Activated T-helper 2 cell treated with anti-CD3 and anti-CD28 coated beads, Interferon-gamma antibody, Interleukin-2, Interleukin-4, amounts not matched to agents 10 μg/mL and 5 μg/mL and 100 μg/mL, durations not matched to agents 14 hours and 24 hours and 36 hours (primary cell): ENCODE measurements around the gene RTTN. TPM values are rescaled to one million over a fixed set of nuclear protein-coding genes. Genes with fewer than 3 reads are reported as not detected.
A peak's percentile ranks its signal among the peaks of the same experiment; 100 is the strongest.
"Not testable (repeated sequence)": the region's sequence is repeated elsewhere in the genome, so short reads cannot be mapped to it uniquely, and the experiment has no call there.

ENCODE experiments used
- DNase-seq: peaks from one replicate; pipeline ENCODE4 v3.0.0; 2021; ENCODE audit warnings: low spot score
- H3K27ac Mint-ChIP-seq: one replicate; pipeline ENCODE4 v1.8.0; 2021; ENCODE audit warnings: mixed read lengths
- H3K27me3 Mint-ChIP-seq: one replicate; pipeline ENCODE4 v1.8.0; 2021; ENCODE audit warnings: low read depth, mixed read lengths
- H3K36me3 Mint-ChIP-seq: one replicate; pipeline ENCODE4 v1.8.0; 2021; ENCODE audit warnings: low read depth, mixed read lengths
- H3K4me1 Mint-ChIP-seq: one replicate; pipeline ENCODE4 v1.8.0; 2021; ENCODE audit warnings: low read depth, mixed read lengths
- H3K4me3 Mint-ChIP-seq: one replicate; pipeline ENCODE4 v1.8.0; 2021; ENCODE audit warnings: low read depth, mild to moderate bottlenecking, moderate library complexity, mixed read lengths
- H3K9me3 Mint-ChIP-seq: one replicate; pipeline ENCODE4 v1.8.0; 2021; ENCODE audit warnings: mixed read lengths
- intact Hi-C: fragments of 100-400 bp; cut with micrococcal nuclease; formaldehyde crosslinking; loops from one replicate; pipeline ENCODE4 v1.15.1; 2023
- total RNA-seq: library from RNA; stranded (reverse); gene quantifications from 2 replicates; pipeline ENCODE4 v1.2.3, GENCODE V29; 2022

The RTTN gene
- total RNA-seq = 21.0 and 25.2 TPM in 2 replicates

GRCh38 chr18:70205421-70206397, at the start of gene RTTN:
Gene RTTN (minus strand): TSS chr18:70205687. CDS start chr18:70205658, 29 bp downstream.
- intact Hi-C loops = loop anchor here (1.0 to 5.0 kb wide), 5 partner anchors 11 to 1490 kb away; partner anchors contain the start of genes SOCS6 and TMX3
- H3K4me1 Mint-ChIP-seq = peaks cover 22% of the 10 kb centered on the region
- DNase-seq = peak; percentile 91
- peaks cover 10% of the 10 kb centered on the region for H3K36me3 Mint-ChIP-seq
- peaks cover 15% of the 10 kb centered on the region for H3K27me3 Mint-ChIP-seq
- H3K27ac Mint-ChIP-seq = peak within 1 kb of the TSS; percentile 98
- H3K9me3 Mint-ChIP-seq = no peaks in the 10 kb centered on the region
- peak within 1 kb of the TSS; percentile 93 for H3K4me3 Mint-ChIP-seq

DNA sequence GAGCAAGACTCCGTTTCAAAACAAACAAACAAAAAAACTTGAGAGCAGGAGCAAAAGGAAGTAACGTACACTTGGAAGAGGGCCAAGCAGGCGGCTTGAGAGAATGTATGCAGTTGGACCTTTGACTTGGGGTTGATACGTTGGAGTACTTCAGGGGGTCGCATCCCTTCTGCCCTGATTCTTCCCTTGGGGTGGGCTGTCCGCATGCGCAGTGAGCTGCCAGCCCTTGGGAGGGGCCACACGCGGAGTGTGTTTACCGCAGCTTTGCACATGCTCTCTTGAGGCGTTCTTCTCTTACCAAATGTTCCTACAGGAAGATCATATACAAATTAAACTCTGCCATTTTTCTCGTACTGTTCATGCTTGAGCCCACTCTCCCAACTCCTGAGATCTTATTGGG, 45.3 kb upstream of the RTTN start:
- H3K4me1 Mint-ChIP-seq = no peaks in the 10 kb centered on the region
- no peak overlapping the region for H3K4me3 Mint-ChIP-seq
- peaks cover 2% of the 10 kb centered on the region for H3K27me3 Mint-ChIP-seq
- no peak overlapping the region for H3K27ac Mint-ChIP-seq
- intact Hi-C loops = no loop called here
- H3K9me3 Mint-ChIP-seq = no peaks in the 10 kb centered on the region
- no peak for DNase-seq
- H3K36me3 Mint-ChIP-seq = no peaks in the 10 kb centered on the region

GRCh38 chr18:70249861-70250260, 44.4 kb upstream of the RTTN start:
- H3K27me3 Mint-ChIP-seq, H3K9me3 Mint-ChIP-seq, H3K27ac Mint-ChIP-seq, H3K4me1 Mint-ChIP-seq, DNase-seq, intact Hi-C loops, H3K4me3 Mint-ChIP-seq, H3K36me3 Mint-ChIP-seq: not testable (repeated sequence)

DNA sequence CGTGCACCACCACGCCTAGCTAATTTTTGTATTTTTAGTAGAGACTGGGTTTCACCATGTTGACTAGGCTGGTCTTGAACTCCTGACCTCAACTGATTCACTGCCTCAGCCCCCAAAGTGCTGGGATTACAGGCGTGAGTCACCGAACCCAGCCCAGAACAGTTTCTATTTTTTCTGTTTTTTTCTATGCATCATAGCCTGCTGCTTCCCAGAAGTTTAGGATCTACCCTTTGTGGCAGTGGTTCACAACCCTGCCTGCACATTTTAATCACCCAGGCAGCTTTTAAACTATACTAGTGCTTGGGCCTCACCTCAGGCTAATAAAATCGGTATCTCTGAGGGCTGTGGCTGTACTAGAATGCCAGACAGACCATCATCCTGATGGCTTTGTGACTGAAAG, 43.6 kb upstream of the RTTN start:
- H3K36me3 Mint-ChIP-seq = no peaks in the 10 kb centered on the region
- peaks cover 2% of the 10 kb centered on the region for H3K27me3 Mint-ChIP-seq
- H3K9me3 Mint-ChIP-seq = no peaks in the 10 kb centered on the region
- no peak for DNase-seq
- H3K27ac Mint-ChIP-seq = no peak overlapping the region
- no peaks in the 10 kb centered on the region for H3K4me1 Mint-ChIP-seq
- intact Hi-C loops = no loop called here
- no peak overlapping the region for H3K4me3 Mint-ChIP-seq

DNA sequence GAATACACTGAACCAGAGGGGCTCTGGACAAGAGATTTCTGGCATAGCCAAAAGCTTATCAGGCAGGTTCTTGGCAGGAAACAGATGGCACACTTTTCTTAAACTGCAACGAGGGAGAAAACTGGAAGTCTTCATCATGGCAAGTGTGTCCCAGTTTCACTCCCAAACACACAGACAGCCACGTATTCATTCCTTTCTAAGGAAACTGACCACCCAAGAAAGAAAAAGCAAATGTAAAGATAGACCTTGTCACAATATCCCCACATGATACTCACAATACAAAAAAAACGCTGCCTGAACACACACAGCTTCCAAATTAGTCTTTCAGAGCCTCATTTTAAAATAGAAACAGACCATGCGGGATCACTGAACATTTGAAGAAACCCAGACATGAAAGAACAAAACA, 40.6 kb upstream of the RTTN start:
- DNase-seq = no peak
- no peaks in the 10 kb centered on the region for H3K36me3 Mint-ChIP-seq
- no peaks in the 10 kb centered on the region for H3K9me3 Mint-ChIP-seq
- no peaks in the 10 kb centered on the region for H3K4me1 Mint-ChIP-seq
- no peaks in the 10 kb centered on the region for H3K27me3 Mint-ChIP-seq
- no peak overlapping the region for H3K4me3 Mint-ChIP-seq
- H3K27ac Mint-ChIP-seq = no peak overlapping the region
- intact Hi-C loops = no loop called here

DNA sequence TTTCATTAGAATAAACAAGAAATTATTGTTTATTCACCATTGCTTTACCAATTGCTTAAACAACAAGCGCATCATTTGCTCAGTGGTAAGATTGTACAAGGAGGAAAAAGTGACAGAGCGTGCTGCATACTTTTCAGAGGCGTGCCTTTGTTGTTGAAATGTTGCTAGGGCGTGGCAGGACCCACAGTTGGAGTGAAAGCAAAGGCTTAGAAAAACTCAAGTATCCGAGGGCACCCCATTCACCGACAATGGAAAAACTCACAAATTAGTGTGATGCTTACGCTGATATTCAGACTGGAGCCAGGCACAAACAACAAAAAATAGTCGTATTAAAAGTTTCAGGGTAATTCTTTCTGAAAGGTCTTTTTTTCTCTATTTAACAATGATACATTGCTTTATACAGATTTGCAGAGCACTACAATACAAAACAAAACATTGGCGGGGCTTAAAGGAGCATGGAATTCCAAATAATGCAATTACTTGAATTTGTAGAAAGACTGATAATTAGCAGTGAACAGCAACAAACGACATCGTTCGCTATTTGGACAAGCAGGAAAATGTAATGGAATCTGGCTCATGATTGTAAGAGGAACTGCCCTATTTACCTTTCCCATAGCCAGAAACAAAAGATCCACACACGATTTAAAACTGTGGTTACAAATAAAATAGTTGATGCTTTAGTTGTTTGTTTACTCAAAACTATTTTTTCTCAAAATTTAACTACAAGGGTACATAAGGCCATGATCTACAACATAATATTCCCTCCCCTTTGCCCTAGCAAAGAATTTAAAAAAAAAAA, 37.8 kb upstream of the RTTN start:
- DNase-seq = no peak
- H3K27me3 Mint-ChIP-seq = no peaks in the 10 kb centered on the region
- no peak overlapping the region for H3K27ac Mint-ChIP-seq
- intact Hi-C loops = no loop called here
- no peaks in the 10 kb centered on the region for H3K4me1 Mint-ChIP-seq
- no peaks in the 10 kb centered on the region for H3K9me3 Mint-ChIP-seq
- no peak overlapping the region for H3K4me3 Mint-ChIP-seq
- H3K36me3 Mint-ChIP-seq = no peaks in the 10 kb centered on the region

- H3K4me1 Mint-ChIP-seq, H3K27me3 Mint-ChIP-seq, intact Hi-C loops, H3K9me3 Mint-ChIP-seq, DNase-seq, H3K36me3 Mint-ChIP-seq, H3K27ac Mint-ChIP-seq, H3K4me3 Mint-ChIP-seq: not testable (repeated sequence)
Observed at GRCh38 chr18:70236921-70237320, 31.4 kb upstream of the RTTN start.

GRCh38 chr18:70235478-70235877, 30.0 kb upstream of the RTTN start:
- Mint-ChIP-seq H3K4me3 (no peak overlapping the region), H3K27me3 (peaks cover 3% of the 10 kb centered on the region)
- intact Hi-C loops = no loop called here

GRCh38 chr18:70234667-70235459, 29.4 kb upstream of the RTTN start:
- DNase-seq = no peak
- Mint-ChIP-seq H3K9me3 (no peaks in the 10 kb centered on the region), H3K4me1 (no peaks in the 10 kb centered on the region), H3K27ac (no peak overlapping the region), H3K27me3 (peaks cover 3% of the 10 kb centered on the region), H3K4me3 (no peak overlapping the region), H3K36me3 (no peaks in the 10 kb centered on the region)
- intact Hi-C loops = no loop called here

More at GRCh38 chr18:70235478-70235877, 30.0 kb upstream of the RTTN start:
- no peak for DNase-seq
- Mint-ChIP-seq H3K4me1 (no peaks in the 10 kb centered on the region), H3K27ac (no peak overlapping the region), H3K36me3 (no peaks in the 10 kb centered on the region), H3K9me3 (no peaks in the 10 kb centered on the region)

GRCh38 chr18:70233974-70234373, 28.5 kb upstream of the RTTN start:
- no peak for DNase-seq
- no peak overlapping the region for H3K4me3 Mint-ChIP-seq
- intact Hi-C loops = no loop called here
- no peaks in the 10 kb centered on the region for H3K36me3 Mint-ChIP-seq
- peaks cover under 1% of the 10 kb centered on the region for H3K9me3 Mint-ChIP-seq
- no peak overlapping the region for H3K27ac Mint-ChIP-seq
- H3K4me1 Mint-ChIP-seq = no peaks in the 10 kb centered on the region
- H3K27me3 Mint-ChIP-seq = peaks cover 3% of the 10 kb centered on the region

DNA sequence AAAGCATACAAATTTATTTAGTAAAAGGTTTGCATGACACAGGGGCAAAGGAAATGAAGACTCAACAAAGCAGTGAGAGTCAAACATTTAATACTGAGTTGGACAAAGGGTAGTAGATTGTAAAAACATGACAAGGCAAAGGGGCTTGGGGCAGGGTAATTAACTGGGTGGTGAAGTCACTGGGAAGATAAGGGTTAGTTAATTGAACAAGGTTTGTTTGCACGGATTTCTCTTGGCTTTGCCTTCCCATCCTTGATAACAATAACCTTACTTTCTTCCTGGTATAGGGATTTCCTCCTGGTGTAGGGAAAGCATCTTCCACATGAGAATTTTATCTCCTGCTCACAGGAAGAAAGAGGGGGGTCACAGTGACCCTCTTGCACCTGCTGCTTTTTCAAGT, 26.8 kb upstream of the RTTN start:
- Mint-ChIP-seq H3K27ac (no peak overlapping the region), H3K4me1 (no peaks in the 10 kb centered on the region), H3K27me3 (no peaks in the 10 kb centered on the region), H3K9me3 (peaks cover 18% of the 10 kb centered on the region), H3K36me3 (no peaks in the 10 kb centered on the region), H3K4me3 (no peak overlapping the region)
- no peak for DNase-seq
- intact Hi-C loops = no loop called here

GRCh38 chr18:70229639-70230038, 24.2 kb upstream of the RTTN start:
- no peak overlapping the region for H3K4me3 Mint-ChIP-seq
- H3K36me3 Mint-ChIP-seq = no peaks in the 10 kb centered on the region
- peaks cover 22% of the 10 kb centered on the region for H3K9me3 Mint-ChIP-seq
- H3K4me1 Mint-ChIP-seq = no peaks in the 10 kb centered on the region
- no peak for DNase-seq
- H3K27ac Mint-ChIP-seq = no peak overlapping the region
- intact Hi-C loops = no loop called here
- no peaks in the 10 kb centered on the region for H3K27me3 Mint-ChIP-seq
